Keratinocyte (primary cell): Measurements from ENCODE around the gene TRA2B. TPM values are rescaled to one million over a fixed set of nuclear protein-coding genes. Genes with fewer than 3 reads are reported as not detected.

Source experiments
- DNase-seq: peaks from one replicate; pipeline ENCODE4 v3.0.0-alpha.2; 2011; ENCODE audit warnings: low read depth, missing footprints, low spot score
- FAIRE-seq: peaks from 2 replicates; lab custom pipeline; 2011; peaks lifted over from hg19 to GRCh38; lab: Jason Lieb, UNC
- H2AFZ ChIP-seq: 2 replicates; pipeline ENCODE4 v1.6.0; 2012; ENCODE audit warnings: low read length, control low read depth, inconsistent platforms; ENCODE audit not compliant: control insufficient read depth
- H3K27ac ChIP-seq: 2 replicates; pipeline ENCODE4 v1.5.1; 2011; ENCODE audit warnings: low read length; ENCODE audit not compliant: control insufficient read depth, insufficient read depth
- H3K27me3 ChIP-seq: 3 replicates; pipeline ENCODE4 v1.6.0; 2011; ENCODE audit warnings: low read length; ENCODE audit not compliant: control insufficient read depth, insufficient read depth; ENCODE audit errors: extremely low read depth
- H3K36me3 ChIP-seq, 2 experiments: 2 replicates in 1 of 2; 3 replicates in 1 of 2; pipeline ENCODE4 v1.5.1; 2011; ENCODE audit warnings: low read length in 2 of 2, mild to moderate bottlenecking in 1 of 2; ENCODE audit not compliant: control insufficient read depth in 2 of 2, insufficient read depth in 2 of 2; ENCODE audit errors: extremely low read depth in 1 of 2
- H3K4me1 ChIP-seq: 3 replicates; pipeline ENCODE4 v1.5.1; 2011; ENCODE audit warnings: low read length; ENCODE audit not compliant: control insufficient read depth, insufficient read depth; ENCODE audit errors: extremely low read depth
- H3K4me2 ChIP-seq: 3 replicates; pipeline ENCODE4 v1.6.0; 2011; ENCODE audit warnings: low read depth, low read length; ENCODE audit not compliant: control insufficient read depth, insufficient read depth; ENCODE audit errors: extremely low read depth
- H3K4me3 ChIP-seq, 3 experiments: fragments of 200-600 bp in 1 of 3; sonication (generic) in 1 of 3; 2 replicates in 2 of 3; 3 replicates in 1 of 3; pipeline ENCODE4 v1.5.1; 2011 to 2016; ENCODE audit warnings: low read length in 3 of 3, mild to moderate bottlenecking in 3 of 3, control low read depth in 2 of 3, inconsistent platforms in 1 of 3, low read depth in 1 of 3, mixed read lengths in 1 of 3, mixed run types in 1 of 3, moderate library complexity in 1 of 3; ENCODE audit not compliant: control insufficient read depth in 2 of 3, insufficient read depth in 2 of 3; ENCODE audit errors: extremely low read depth in 1 of 3
- H3K79me2 ChIP-seq: 2 replicates; pipeline ENCODE4 v1.6.0; 2012; ENCODE audit warnings: low read length; ENCODE audit not compliant: control insufficient read depth, insufficient read depth
- H3K9ac ChIP-seq: 3 replicates; pipeline ENCODE4 v1.6.0; 2011; ENCODE audit warnings: low read length; ENCODE audit not compliant: control insufficient read depth, insufficient read depth; ENCODE audit errors: extremely low read depth
- H3K9me1 ChIP-seq: 3 replicates; pipeline ENCODE4 v1.6.0; 2011; ENCODE audit warnings: low read length; ENCODE audit not compliant: control insufficient read depth, insufficient read depth; ENCODE audit errors: extremely low read depth
- H3K9me3 ChIP-seq: 2 replicates; pipeline ENCODE4 v1.5.1; 2012; ENCODE audit warnings: low read depth, low read length; ENCODE audit not compliant: control insufficient read depth
- H4K20me1 ChIP-seq: 3 replicates; pipeline ENCODE4 v1.6.0; 2011; ENCODE audit warnings: low read length; ENCODE audit not compliant: control insufficient read depth, insufficient read depth; ENCODE audit errors: extremely low read depth
- CTCF ChIP-seq, 3 experiments: IDR thresholded peaks in 1 of 3; conservative IDR thresholded peaks in 1 of 3; optimal IDR thresholded peaks in 1 of 3; 2 replicates in 2 of 3; 3 replicates in 1 of 3; pipeline versions ENCODE3 to v1.5.1; 2011; ENCODE audit warnings: low read length in 3 of 3, mild to moderate bottlenecking in 3 of 3, moderate library complexity in 2 of 3, control low read depth in 1 of 3, inconsistent platforms in 1 of 3; ENCODE audit not compliant: insufficient read depth in 2 of 3; ENCODE audit errors: extremely low read depth in 1 of 3
- EZH2 ChIP-seq: IDR thresholded peaks from one replicate; pipeline ENCODE4 v1.6.1; 2012; ENCODE audit warnings: inconsistent platforms, mild to moderate bottlenecking, low read length, moderate library complexity
- dilution Hi-C: fragments of 300-500 bp; cut with MboI; formaldehyde crosslinking; loops from one replicate; pipeline ENCODE4 v1.7.0; 2020; ENCODE audit warnings: low sequenced_read_pairs; ENCODE audit not compliant: extremely low pct_ligation_motif_present
- polyA plus RNA-seq, 5 experiments: library from polyadenylated mRNA; depleted of rRNA in 3 of 5; stranded (reverse) in 3 of 5; stranded (forward) in 1 of 5; unstranded in 1 of 5; fragments of >200 nt; gene quantifications; 1 replicate in 1 of 5; 2 replicates in 3 of 5; 3 replicates in 1 of 5; pipeline versions ENCODE4 v1.2.1 to v1.2.3, GENCODE V29; 2011 to 2012; ENCODE audit warnings: missing spikeins in 2 of 5, low read depth in 1 of 5, low replicate concordance in 1 of 5

Gene TRA2B
- polyA plus RNA-seq, 1 donor (not counting 4 experiments of a cell fraction or from before 2014, with no cell fraction given) = 195 TPM

- H3K9ac ChIP-seq = peak overlapping the region; percentile 100
- no peak overlapping the region for H2AFZ ChIP-seq
- no peaks in the 10 kb centered on the region for H3K27me3 ChIP-seq
- H3K36me3 ChIP-seq = peaks cover 0 to 18% of the 10 kb centered on the region in 2 experiments
- DNase-seq (no peak), FAIRE-seq (no peak)
- TF ChIP-seq CTCF (optimal IDR thresholded peaks at IDR 0.05 in 1 of 3, IDR thresholded peaks at IDR 0.05 in 1 of 3, conservative IDR thresholded peaks at IDR 0.05 in 1 of 3; ENCODE audit: extremely low read depth in 1 of 3, insufficient read depth in 2 of 3, low read length in 3 of 3) (no peak), EZH2 (no peak)
- H3K79me2 ChIP-seq = peaks cover 81% of the 10 kb centered on the region
- peak overlapping the region; percentile 90 for H3K4me2 ChIP-seq
- peaks cover 57% of the 10 kb centered on the region for H4K20me1 ChIP-seq
- peak overlapping the region; percentile 98 for H3K27ac ChIP-seq
- H3K9me3 ChIP-seq = no peaks in the 10 kb centered on the region
- H3K9me1 ChIP-seq = no peaks in the 10 kb centered on the region
- dilution Hi-C loops = no loop called here
- peak overlapping the region; percentile 99 for H3K4me3 ChIP-seq
- peaks cover 37% of the 10 kb centered on the region for H3K4me1 ChIP-seq
Measured at GRCh38 chr3:185934767-185935464, 2.9 kb downstream of the TRA2B start.

GRCh38 chr3:185934174-185934557, 3.6 kb downstream of the TRA2B start:
- TF ChIP-seq CTCF (optimal IDR thresholded peaks at IDR 0.05 in 1 of 3, IDR thresholded peaks at IDR 0.05 in 1 of 3, conservative IDR thresholded peaks at IDR 0.05 in 1 of 3; ENCODE audit: extremely low read depth in 1 of 3, insufficient read depth in 2 of 3, low read length in 3 of 3) (no peak), EZH2 (no peak)
- H3K4me2 ChIP-seq = peak overlapping the region; percentile 90
- H3K36me3 ChIP-seq = peaks cover 0 to 24% of the 10 kb centered on the region in 2 experiments
- peaks cover 44% of the 10 kb centered on the region for H3K4me1 ChIP-seq
- no peaks in the 10 kb centered on the region for H3K9me1 ChIP-seq
- H2AFZ ChIP-seq = no peak overlapping the region
- peaks cover 65% of the 10 kb centered on the region for H4K20me1 ChIP-seq
- FAIRE-seq (peak; percentile 56), DNase-seq (no peak)
- peaks cover 89% of the 10 kb centered on the region for H3K79me2 ChIP-seq
- no peaks in the 10 kb centered on the region for H3K9me3 ChIP-seq
- H3K27me3 ChIP-seq = no peaks in the 10 kb centered on the region
- peak overlapping the region; percentile 98 for H3K27ac ChIP-seq
- dilution Hi-C loops = no loop called here
- H3K4me3 ChIP-seq = peak overlapping the region; percentile 99
- peak overlapping the region; percentile 100 for H3K9ac ChIP-seq
